Mucosa of descending colon (tissue), 3 donors: ENCODE measurements around the gene SMG1. TPM values are rescaled to one million over a fixed set of nuclear protein-coding genes. Genes with fewer than 3 reads are reported as not detected.

Experiments used
- ATAC-seq: fragments of 200-7000 bp; cut with Tn5 transposase; one replicate; pipeline ENCODE4 v1.9.1; 2020; ENCODE audit warnings: mild to moderate bottlenecking, moderate library complexity
- DNase-seq, 3 donors: peaks; one replicate each; pipeline ENCODE4 v3.0.0-alpha.2; 2020
- H3K36me3 ChIP-seq: fragments of 200-600 bp; one replicate; pipeline ENCODE4 v1.8.0; 2021; ENCODE audit warnings: low read depth, mild to moderate bottlenecking
- H3K4me1 ChIP-seq: fragments of 200-600 bp; one replicate; pipeline ENCODE4 v1.8.0; 2021; ENCODE audit warnings: low read depth, mild to moderate bottlenecking
- H3K4me3 ChIP-seq: fragments of 200-600 bp; one replicate; pipeline ENCODE4 v1.8.0; 2021; ENCODE audit warnings: mild to moderate bottlenecking
- H3K9me3 ChIP-seq: fragments of 200-600 bp; one replicate; pipeline ENCODE4 v1.8.0; 2021; ENCODE audit warnings: mild to moderate bottlenecking
- intact Hi-C, 2 donors: fragments of 100-400 bp; cut with DNase I in 1 of 2; cut with micrococcal nuclease in 1 of 2; formaldehyde crosslinking; loops; one replicate each; pipeline versions ENCODE4 v1.11.0 to v1.11.1; 2022; cut with DNase I, micrococcal nuclease
- total RNA-seq, 3 donors: library from RNA; stranded (reverse); fragmentation: NEBNext Ultra II Directional in 2 of 3; extraction: Animal tissue kit (Norgen Biotek cat#: 25700) in 2 of 3; gene quantifications; one replicate each; pipeline versions ENCODE4 v1.2.1 to v1.2.4, GENCODE V29; 2021 to 2023
- TF ChIP-seq, protein P1 (sequence below): fragments of 200-600 bp; IDR thresholded peaks from one replicate; pipeline ENCODE4 v1.8.0; 2022; ENCODE audit warnings: antibody characterized with exemption, mild to moderate bottlenecking
- donor health status: DM: no; HTN: no; CAD: no; lungs with moderate emphysema.
- donor health status: DM: no; HTN: no; CAD: no.
- donor health status: DM: no; HTN: yes; CAD: no.

SMG1 gene
- total RNA-seq, 3 donors from 2014 or later: 94.8 to 147 (median 126) TPM

DNA sequence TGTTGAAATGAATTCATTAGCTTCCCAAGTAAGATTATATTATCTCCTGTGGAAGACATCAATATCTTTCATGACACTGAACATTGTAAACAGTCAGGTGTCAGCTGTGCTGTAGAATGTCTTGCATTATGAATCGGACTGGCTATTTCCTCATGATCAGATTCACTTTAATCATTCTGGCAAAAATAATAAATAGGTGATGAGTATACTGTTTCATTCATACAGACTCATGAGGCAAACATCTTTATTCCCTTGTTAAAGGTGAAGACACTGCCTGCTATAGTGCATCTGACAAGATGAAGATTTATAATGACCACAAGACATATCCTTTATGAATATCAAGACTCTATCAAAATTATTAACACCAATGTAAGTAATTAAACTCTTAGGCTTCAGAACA lies 73.6 kb downstream of the SMG1 start:
- H3K36me3 ChIP-seq: peaks cover 20% of the 10 kb centered on the region
- H3K4me1 ChIP-seq: no peaks in the 10 kb centered on the region
- intact Hi-C loops: loop anchor here in 1 of 2 donors (10.0 kb wide), 1 partner anchor 48 kb away; the partner anchor contains the start of gene ARL6IP1
- no peaks in the 10 kb centered on the region for H3K9me3 ChIP-seq
- H3K4me3 ChIP-seq: no peak overlapping the region
- DNase-seq (no peak), ATAC-seq (no peak)
- TF ChIP-seq, protein P1, sequence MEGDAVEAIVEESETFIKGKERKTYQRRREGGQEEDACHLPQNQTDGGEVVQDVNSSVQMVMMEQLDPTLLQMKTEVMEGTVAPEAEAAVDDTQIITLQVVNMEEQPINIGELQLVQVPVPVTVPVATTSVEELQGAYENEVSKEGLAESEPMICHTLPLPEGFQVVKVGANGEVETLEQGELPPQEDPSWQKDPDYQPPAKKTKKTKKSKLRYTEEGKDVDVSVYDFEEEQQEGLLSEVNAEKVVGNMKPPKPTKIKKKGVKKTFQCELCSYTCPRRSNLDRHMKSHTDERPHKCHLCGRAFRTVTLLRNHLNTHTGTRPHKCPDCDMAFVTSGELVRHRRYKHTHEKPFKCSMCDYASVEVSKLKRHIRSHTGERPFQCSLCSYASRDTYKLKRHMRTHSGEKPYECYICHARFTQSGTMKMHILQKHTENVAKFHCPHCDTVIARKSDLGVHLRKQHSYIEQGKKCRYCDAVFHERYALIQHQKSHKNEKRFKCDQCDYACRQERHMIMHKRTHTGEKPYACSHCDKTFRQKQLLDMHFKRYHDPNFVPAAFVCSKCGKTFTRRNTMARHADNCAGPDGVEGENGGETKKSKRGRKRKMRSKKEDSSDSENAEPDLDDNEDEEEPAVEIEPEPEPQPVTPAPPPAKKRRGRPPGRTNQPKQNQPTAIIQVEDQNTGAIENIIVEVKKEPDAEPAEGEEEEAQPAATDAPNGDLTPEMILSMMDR: no peak

GRCh38 chr16:18846416-18846815 lies 79.8 kb downstream of the SMG1 start:
- Histone ChIP-seq H3K9me3 (no peaks in the 10 kb centered on the region), H3K4me3 (no peak overlapping the region), H3K36me3 (peaks cover 23% of the 10 kb centered on the region), H3K4me1 (no peaks in the 10 kb centered on the region)
- intact Hi-C loops: no loop called here
- DNase-seq (no peak), ATAC-seq (no peak)
- TF ChIP-seq, protein P1: no peak

DNA sequence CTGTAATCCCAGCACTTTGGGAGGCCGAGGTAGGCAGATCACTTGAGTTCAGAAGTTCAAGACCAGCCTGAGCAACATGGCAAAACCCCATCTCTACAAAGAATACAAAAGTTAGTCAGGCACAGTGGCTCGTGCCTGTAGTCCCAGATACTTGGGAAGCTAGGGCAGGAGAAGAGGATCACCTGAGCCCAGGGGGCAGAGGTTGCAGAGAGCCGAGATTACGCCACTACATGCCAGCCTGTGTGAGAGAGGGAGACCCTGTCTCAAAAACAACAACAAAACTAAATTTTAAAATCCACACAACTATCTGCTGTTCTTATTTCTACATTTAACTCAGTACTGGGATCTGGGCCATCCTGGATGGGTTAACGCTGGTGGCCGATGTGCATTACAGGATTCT lies 83.6 kb downstream of the SMG1 start:
- peaks cover 8% of the 10 kb centered on the region for H3K36me3 ChIP-seq
- DNase-seq: no peak
- no peaks in the 10 kb centered on the region for H3K4me1 ChIP-seq
- H3K4me3 ChIP-seq: no peak overlapping the region
- no peaks in the 10 kb centered on the region for H3K9me3 ChIP-seq
- no peak for ATAC-seq
- TF ChIP-seq, protein P1: no peak
- intact Hi-C loops: no loop called here

GRCh38 chr16:18841833-18842525 lies 84.2 kb downstream of the SMG1 start:
- H3K36me3 ChIP-seq: peaks cover 5% of the 10 kb centered on the region
- intact Hi-C loops: no loop called here

DNA sequence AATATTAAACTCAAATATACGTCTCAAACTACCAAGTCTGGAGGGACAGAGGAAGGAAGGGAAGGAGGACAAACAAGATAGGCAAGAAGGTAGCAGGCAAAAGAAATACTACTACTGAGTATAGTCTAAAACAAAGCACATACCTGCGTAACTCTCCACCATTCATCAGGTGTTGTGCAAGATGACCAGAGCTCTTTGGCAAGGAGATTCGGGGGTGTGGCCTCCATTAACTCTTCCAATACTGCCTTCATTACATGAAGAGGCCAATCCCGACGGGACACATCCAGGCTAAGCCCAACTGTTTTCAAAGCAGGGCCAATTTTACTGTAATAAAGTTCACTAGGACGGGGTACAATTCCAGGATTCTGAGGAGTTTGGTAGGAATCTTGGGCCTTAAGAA lies 86.7 kb downstream of the SMG1 start:
- ATAC-seq: peak; percentile 92
- Histone ChIP-seq H3K4me1 (peaks cover 4% of the 10 kb centered on the region), H3K9me3 (no peaks in the 10 kb centered on the region), H3K4me3 (no peak overlapping the region), H3K36me3 (peaks cover 16% of the 10 kb centered on the region)
- intact Hi-C loops: no loop called here
- DNase-seq: peak in 1 of 3 donors; percentile 66
- TF ChIP-seq, protein P1: no peak

More at GRCh38 chr16:18841833-18842525, 84.2 kb downstream of the SMG1 start:
- Histone ChIP-seq H3K4me1 (no peaks in the 10 kb centered on the region), H3K9me3 (no peaks in the 10 kb centered on the region), H3K4me3 (no peak overlapping the region)
- TF ChIP-seq, protein P1: no peak
- DNase-seq (no peak), ATAC-seq (no peak)
